Measurements from ENCODE around the gene ASB16.

The ASB16 gene

GRCh38 chr17:44183024-44183423, 12.5 kb downstream of the ASB16 start:
- no peak for ATAC-seq
- TF ChIP-seq RARB (CRISPR knock-in tag; IDR thresholded peaks at IDR 0.05) (no peak), ZNF8 (CRISPR knock-in tag; IDR thresholded peaks at IDR 0.05) (no peak), PATZ1 (CRISPR knock-in tag; IDR thresholded peaks at IDR 0.05; ENCODE audit: borderline replicate concordance) (no peak)

GRCh38 chr17:44184212-44184810, 13.8 kb downstream of the ASB16 start:
- ATAC-seq, result no peak
- TF ChIP-seq TOX (CRISPR knock-in tag; IDR thresholded peaks at IDR 0.05; ENCODE audit: borderline replicate concordance) (no peak), ARNTL (CRISPR knock-in tag; IDR thresholded peaks at IDR 0.05; ENCODE audit: borderline replicate concordance, low read depth) (no peak), ZNF70 (CRISPR knock-in tag; IDR thresholded peaks at IDR 0.05) (no peak), ZNF565 (CRISPR knock-in tag; conservative IDR thresholded peaks at IDR 0.05; ENCODE audit: low read depth) (no peak), RARB (CRISPR knock-in tag; IDR thresholded peaks at IDR 0.05) (no peak), CREB5 (CRISPR knock-in tag; IDR thresholded peaks at IDR 0.05; ENCODE audit: low read depth) (no peak), CSDC2 (CRISPR knock-in tag; IDR thresholded peaks at IDR 0.05) (no peak), GLIS3 (CRISPR knock-in tag; IDR thresholded peaks at IDR 0.05) (no peak), PATZ1 (CRISPR knock-in tag; IDR thresholded peaks at IDR 0.05; ENCODE audit: borderline replicate concordance) (no peak), ISL1 (CRISPR knock-in tag; IDR thresholded peaks at IDR 0.05) (no peak), ZFP3 (CRISPR knock-in tag; IDR thresholded peaks at IDR 0.05) (no peak), ZC3H10 (CRISPR knock-in tag; IDR thresholded peaks at IDR 0.05) (no peak), TSHZ2 (CRISPR knock-in tag; IDR thresholded peaks at IDR 0.05) (no peak), CSRNP3 (CRISPR knock-in tag; IDR thresholded peaks at IDR 0.05) (no peak), SNAI2 (CRISPR knock-in tag; IDR thresholded peaks at IDR 0.05) (no peak)

- ATAC-seq, result peak; percentile 80
- TF ChIP-seq BACH2 (CRISPR knock-in tag; IDR thresholded peaks at IDR 0.05; ENCODE audit: borderline replicate concordance), result no peak
- no peak for TF ChIP-seq CSDC2 (CRISPR knock-in tag; IDR thresholded peaks at IDR 0.05)
- TF ChIP-seq ZFP3 (CRISPR knock-in tag; IDR thresholded peaks at IDR 0.05), result no peak
- no peak for TF ChIP-seq CSRNP3 (CRISPR knock-in tag; IDR thresholded peaks at IDR 0.05)
- TF ChIP-seq TCF4 (CRISPR knock-in tag; IDR thresholded peaks at IDR 0.05; ENCODE audit: borderline replicate concordance), result no peak
- no peak for TF ChIP-seq POU6F1 (CRISPR knock-in tag; IDR thresholded peaks at IDR 0.05; ENCODE audit: borderline replicate concordance, low read depth)
- no peak for TF ChIP-seq GLIS3 (CRISPR knock-in tag; IDR thresholded peaks at IDR 0.05)
- no peak for TF ChIP-seq CREB5 (CRISPR knock-in tag; IDR thresholded peaks at IDR 0.05; ENCODE audit: low read depth)
- TF ChIP-seq ZFP30 (CRISPR knock-in tag; IDR thresholded peaks at IDR 0.05), result no peak
- no peak for TF ChIP-seq PPARA (CRISPR knock-in tag; IDR thresholded peaks at IDR 0.05; ENCODE audit: borderline replicate concordance)
- no peak for TF ChIP-seq ZNF565 (CRISPR knock-in tag; conservative IDR thresholded peaks at IDR 0.05; ENCODE audit: low read depth)
- no peak for TF ChIP-seq ZNF70 (CRISPR knock-in tag; IDR thresholded peaks at IDR 0.05)
- no peak for TF ChIP-seq ZC3H10 (CRISPR knock-in tag; IDR thresholded peaks at IDR 0.05)
Observed at GRCh38 chr17:44186307-44187130, 16.0 kb downstream of the ASB16 start, which contains the start of gene TMUB2. TMUB2 (plus strand) TSS chr17:44186972; CDS start chr17:44187709, 737 bp downstream.

Measured in SK-N-SH treated with all-trans-retinoic acid at 6 μM for 48 hours (cell line).